ENCODE measurements around the gene AGMO.

AGMO gene

DNA sequence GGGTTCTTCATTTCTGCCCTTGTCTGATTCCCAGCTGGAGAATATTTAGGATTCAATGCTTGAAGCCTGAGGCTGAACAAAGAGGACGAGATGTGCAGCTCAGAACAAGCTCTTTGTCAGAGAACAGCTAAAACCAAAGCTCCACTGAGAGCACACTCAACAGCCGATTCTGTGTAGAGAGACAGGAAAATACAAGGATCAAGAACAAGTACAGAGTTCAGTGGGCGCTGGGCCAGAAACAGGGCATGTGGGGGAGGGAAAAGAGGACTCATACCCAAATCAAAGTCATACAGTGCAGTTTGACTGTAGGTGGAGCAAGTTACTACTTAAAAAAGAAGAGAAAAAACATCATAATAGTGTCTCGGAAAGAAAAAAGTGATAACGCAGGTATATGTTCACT is at the start of gene AGMO:
TSS of gene AGMO (minus strand) at position 181 of the 400 bp plus-strand sequence.
- DNase-seq (ENCODE audit: low read depth), result no peak

DNA sequence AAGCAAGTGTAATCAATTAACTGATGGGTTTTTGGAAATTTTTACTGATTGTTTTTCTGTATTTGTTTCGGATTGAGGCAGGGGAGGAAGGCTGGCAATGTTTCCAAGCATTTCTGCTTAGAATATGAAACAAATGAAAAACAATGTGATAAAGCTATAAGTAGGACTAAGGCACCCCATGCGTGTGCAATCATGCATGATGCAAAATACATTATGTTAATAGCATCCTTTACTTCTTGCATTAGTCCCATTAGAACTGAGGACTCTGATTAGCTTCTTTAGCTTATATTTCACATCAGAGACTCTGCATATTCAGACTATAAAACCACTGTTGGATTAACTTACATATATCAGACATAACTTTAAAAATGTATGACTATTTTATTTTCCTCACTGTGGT is 48.7 kb upstream of the AGMO start:
- DNase-seq (ENCODE audit: low read depth), result no peak

DNA sequence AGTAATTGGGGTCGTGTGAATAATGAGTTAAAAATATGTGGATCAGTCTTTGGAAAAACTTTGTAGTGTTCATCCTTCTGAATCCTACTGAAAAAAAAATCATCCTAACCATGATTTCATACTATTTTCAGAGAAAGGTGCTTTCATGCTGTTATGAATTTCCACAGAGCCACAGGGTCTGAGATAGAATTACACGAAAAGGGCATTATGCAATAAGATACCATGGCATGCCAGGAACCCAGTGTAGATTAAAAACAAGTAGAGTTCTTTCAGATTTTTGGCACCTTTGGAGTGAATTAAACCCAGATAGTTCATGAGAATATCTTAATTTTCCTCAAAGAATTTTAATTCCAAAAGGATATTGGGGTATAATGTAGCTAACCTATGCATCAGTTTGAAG is 47.5 kb upstream of the AGMO start:
- DNase-seq (ENCODE audit: low read depth), result no peak

- no peak for DNase-seq (ENCODE audit: low read depth)
These were observed 45.9 kb upstream of the AGMO start for GRCh38 chr7:15607529-15608210.

DNA sequence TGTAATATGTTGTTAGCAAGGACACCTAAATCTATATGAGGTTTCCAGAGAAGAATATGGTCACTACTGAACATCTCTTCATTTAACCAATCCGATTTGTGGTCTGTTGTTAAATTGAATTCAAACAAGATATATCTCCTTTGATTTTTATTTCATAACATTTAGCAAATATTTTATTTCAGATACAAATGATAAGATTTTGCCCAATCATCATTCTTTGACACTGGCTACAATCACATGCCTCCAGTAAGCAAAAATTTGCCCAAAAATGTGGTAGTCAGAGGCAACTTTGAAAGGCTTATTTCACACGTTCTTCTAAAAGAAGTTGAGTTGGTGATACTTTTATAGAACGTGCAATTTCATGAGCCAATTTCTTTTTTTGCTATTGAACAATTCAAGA is 44.7 kb upstream of the AGMO start:
- no peak for DNase-seq (ENCODE audit: low read depth)

- no peak for DNase-seq (ENCODE audit: low read depth)
These were observed 42.4 kb upstream of the AGMO start for GRCh38 chr7:15604166-15604565.

DNA sequence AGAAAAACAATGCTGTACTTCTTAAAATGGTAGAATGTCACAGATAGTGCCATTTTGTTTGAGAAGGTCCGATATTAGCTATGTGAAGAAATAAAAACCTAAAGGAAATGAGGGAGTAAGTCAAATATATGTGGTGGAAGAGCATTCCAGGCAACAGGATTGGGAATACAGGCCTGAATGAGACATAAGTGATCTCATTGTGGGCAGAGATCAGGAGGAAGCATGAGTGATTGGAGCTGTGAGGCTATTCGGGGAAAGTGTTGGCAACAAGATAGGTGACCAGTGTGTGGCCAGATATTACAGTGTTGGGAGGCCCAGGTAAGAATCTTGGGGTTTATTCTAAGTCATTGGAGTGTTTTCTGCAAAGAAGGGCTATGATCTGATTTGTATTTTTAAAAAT is 41.3 kb upstream of the AGMO start:
- DNase-seq (ENCODE audit: low read depth), result no peak

DNA sequence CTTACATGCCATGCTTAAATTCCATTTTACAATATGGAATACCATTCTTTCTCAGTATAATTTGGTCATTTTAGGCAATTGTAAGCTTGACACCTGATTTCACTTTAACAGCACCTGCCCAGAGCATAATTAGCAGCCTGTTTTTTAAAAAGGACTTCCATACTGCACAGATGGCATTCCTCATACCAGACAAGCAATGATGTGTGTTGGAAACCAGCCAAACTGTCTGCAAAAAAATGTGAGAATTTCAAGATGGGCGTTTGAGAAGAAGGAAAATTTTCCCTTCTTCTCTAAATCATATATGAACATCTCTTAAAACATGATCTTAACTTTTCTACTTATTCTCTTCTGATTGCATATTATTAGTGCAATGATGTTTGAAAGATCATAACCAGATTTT is 40.4 kb upstream of the AGMO start:
- DNase-seq (ENCODE audit: low read depth), result no peak

- DNase-seq (ENCODE audit: low read depth), result no peak
These were observed 39.4 kb upstream of the AGMO start for GRCh38 chr7:15601175-15601574.

DNA sequence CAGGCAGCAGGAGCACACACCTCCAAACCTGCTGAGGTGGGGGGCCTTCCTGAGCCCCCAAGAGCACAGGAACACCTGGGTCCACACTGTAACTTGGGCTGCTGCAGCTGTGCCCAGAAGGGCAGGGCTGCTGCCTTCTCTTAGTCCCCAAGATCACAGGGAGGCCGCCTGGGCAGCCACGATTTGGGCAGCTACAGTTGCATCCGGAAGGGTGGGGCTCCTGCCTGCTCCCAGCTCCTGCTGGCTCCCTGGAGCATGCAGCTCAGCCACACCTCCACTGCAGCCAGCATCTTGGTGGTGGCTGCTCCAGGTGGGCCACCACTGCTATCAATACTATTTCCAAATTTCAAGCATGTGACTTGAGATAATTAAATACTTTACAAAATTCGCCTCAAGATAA is 38.5 kb upstream of the AGMO start:
- DNase-seq (ENCODE audit: low read depth), result no peak

DNA sequence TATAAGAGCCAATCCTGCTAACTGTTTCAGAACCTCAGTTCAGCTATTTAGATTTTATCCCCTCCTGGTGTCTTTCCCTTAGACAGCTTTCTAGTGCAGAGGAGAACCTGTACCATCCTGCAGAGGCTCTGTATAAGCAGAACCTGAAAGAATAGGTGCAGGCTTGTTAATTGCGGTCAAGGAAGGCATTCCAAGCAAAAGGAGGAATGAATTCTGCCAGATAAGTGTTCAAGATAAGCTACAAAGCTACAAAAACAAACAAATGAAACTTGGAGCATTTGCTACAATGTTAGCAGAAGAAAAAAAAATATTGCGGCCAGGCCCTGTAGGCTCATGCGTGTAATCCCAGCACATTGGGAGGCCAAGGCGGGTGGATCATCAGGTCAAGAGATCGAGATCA is 32.6 kb upstream of the AGMO start:
- DNase-seq (ENCODE audit: low read depth), result no peak

DNA sequence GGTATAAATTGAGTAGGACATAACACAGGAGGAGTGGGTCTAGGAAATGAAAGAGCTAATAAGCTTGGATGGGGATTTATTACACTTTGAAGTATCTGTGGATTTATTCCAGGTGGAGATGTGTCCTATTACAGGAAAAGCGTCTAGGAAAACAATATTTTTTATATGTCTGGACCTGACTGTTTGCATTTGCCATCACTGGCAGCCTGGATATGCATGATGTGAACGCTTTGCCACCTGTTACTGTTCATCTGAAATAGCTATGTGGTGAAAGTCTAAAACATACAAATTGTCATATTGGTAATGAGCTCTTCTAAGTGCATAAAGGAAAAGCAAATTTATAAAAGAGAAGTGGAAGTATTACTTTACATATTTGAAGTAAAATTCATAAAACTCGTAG is 31.6 kb upstream of the AGMO start:
- no peak for DNase-seq (ENCODE audit: low read depth)

- DNase-seq (ENCODE audit: low read depth), result no peak
These were observed 24.5 kb upstream of the AGMO start for GRCh38 chr7:15586266-15586665.

GRCh38 chr7:15584575-15584974 is 22.8 kb upstream of the AGMO start:
- no peak for DNase-seq (ENCODE audit: low read depth)

DNA sequence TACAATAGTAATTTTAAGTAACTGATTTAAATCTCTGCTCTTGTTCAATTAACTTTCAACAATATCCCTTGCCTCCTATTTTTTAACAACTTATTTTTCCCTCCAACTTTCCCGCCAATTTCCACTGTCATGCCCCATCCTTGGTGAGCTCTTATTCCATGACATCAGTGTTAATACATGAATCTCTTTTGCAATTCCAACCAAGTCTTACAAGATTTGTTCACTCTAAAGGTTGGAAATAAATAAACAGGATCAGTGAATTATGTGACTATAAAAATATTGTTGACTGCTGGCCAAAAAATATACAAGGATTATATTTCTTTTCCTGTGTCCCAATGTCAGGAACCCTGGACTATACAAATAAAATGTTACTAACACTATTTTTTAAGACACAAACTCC is 21.0 kb upstream of the AGMO start:
- no peak for DNase-seq (ENCODE audit: low read depth)

- no peak for DNase-seq (ENCODE audit: low read depth)
These were observed 19.6 kb upstream of the AGMO start for GRCh38 chr7:15581352-15581951.

- no peak for DNase-seq (ENCODE audit: low read depth)
These were observed 19.0 kb upstream of the AGMO start for GRCh38 chr7:15580604-15581351.

GRCh38 chr7:15577600-15577999 is 15.8 kb upstream of the AGMO start:
- DNase-seq (ENCODE audit: low read depth), result no peak

DNA sequence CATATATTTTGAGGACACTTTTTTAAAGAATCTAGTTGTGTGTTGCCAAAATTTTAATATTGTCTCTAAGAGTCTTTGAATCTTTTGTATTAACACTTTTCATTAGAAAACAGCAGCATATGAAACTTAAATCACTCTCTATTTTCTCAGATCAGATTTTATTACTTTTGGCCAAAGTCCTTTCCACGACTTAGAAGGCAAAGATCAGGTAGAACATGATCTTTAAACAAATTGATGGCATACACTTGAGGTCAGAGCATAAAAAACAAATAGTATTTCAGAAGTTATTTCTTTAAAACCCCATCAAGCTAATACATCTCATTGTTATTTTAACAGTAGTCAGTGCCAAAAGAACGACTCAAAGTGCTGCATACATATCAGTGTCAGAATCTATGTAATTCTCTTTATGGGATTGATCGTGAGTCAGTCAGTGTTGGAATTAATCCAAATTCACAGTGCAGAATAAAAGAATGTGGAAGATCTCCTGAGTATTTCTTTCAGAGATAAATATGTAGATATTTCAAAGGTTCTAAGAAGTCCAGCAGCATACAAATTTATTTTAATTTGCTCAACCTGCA is 9.6 kb upstream of the AGMO start:
- DNase-seq (ENCODE audit: low read depth), result no peak

DNA sequence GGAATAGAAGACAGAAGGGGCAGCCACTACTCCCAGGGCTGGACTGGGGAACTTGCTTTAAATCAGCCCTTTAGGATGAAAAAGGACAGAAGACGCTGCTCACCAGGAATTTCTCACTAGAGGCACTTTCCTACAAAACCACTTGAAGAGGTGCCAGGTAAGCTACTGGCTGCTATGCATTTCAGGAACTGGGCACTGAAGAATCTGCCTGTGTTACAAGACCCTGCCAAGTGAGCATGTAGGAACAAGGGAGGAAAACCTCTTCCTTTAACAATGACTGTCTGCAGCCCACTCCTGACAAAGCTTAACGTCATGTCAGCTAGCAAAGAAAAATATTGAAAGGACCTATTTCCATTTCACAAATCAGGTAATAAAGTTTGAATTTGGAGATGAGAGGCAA is 5.8 kb upstream of the AGMO start:
- no peak for DNase-seq (ENCODE audit: low read depth)

DNA sequence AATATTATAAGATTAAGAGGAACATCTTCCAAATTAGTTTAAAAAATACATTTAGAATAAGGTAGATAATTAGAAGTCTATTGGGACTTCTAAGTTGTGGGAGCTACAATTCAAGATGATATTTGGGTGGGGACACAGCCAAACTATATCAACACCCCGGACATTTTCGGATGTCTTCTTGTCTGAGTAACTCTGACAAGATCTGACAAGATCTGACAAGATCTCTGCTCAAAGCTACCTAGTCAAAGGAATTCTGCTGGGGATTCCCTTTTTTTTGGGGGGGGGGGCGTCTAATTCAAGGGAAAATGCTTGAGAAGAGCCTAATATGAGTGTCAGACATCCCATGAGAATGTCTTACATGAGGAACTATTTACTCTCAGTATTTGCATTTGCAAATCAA is 5.2 kb upstream of the AGMO start:
- no peak for DNase-seq (ENCODE audit: low read depth)

- DNase-seq (ENCODE audit: low read depth), result no peak
These were observed 4.7 kb upstream of the AGMO start for GRCh38 chr7:15566476-15566875.

GRCh38 chr7:15560968-15561367 is 847 bp downstream of the AGMO start:
- no peak for DNase-seq (ENCODE audit: low read depth)
